ENCODE data around the gene ALKBH3. TPM values are rescaled to one million over a fixed set of nuclear protein-coding genes. Genes with fewer than 3 reads are reported as not detected.

Gene ALKBH3
- total RNA-seq, 1 experiment from 2014 or later = 18.8 TPM

GRCh38 chr11:43903969-43904368 lies 23.3 kb downstream of the ALKBH3 start:
- Histone ChIP-seq H4K8ac (replicated peaks; ENCODE audit: insufficient read length, low read depth, low read length) (no peak overlapping the region), H3T11ph (ENCODE audit: low read length) (no peak overlapping the region), H2AFZ (ENCODE audit: low read length) (no peak overlapping the region), H2BK12ac (ENCODE audit: insufficient read length, low read depth, low read length) (no peak overlapping the region), H4K20me1 (ENCODE audit: control insufficient read depth, insufficient read depth, insufficient read length) (no peaks in the 10 kb centered on the region), H2BK15ac (ENCODE audit: low read depth, low read length) (no peak overlapping the region), H3K4ac (ENCODE audit: low read depth, low read length) (no peak overlapping the region), H4K5ac (ENCODE audit: insufficient read length, low read depth, low read length) (no peak overlapping the region), H3K23ac (ENCODE audit: insufficient read length, low read depth, low read length) (no peak overlapping the region), H3K4me1 (ENCODE audit: insufficient read depth, low read length) (no peaks in the 10 kb centered on the region), H3K79me1 (ENCODE audit: insufficient read depth, low read depth, low read length, poor library complexity, severe bottlenecking) (no peaks in the 10 kb centered on the region), H4K91ac (ENCODE audit: insufficient read length, low read depth, low read length) (no peak overlapping the region), H3K79me2 (ENCODE audit: insufficient read depth, low read length) (no peaks in the 10 kb centered on the region), H3K9ac (ENCODE audit: extremely low read depth, insufficient read length, low read length) (no peak overlapping the region), H2BK20ac (ENCODE audit: low read depth, low read length, poor library complexity, severe bottlenecking) (no peak overlapping the region), H3K4me2 (ENCODE audit: insufficient read depth, insufficient read length, low read length) (no peak overlapping the region), H3K27me3 (ENCODE audit: insufficient read depth, low read length) (no peaks in the 10 kb centered on the region), H2BK120ac (ENCODE audit: low read depth, low read length, poor library complexity, severe bottlenecking) (no peak overlapping the region), H3K18ac (ENCODE audit: insufficient read length, low read depth, low read length) (no peak overlapping the region), H3K27ac (ENCODE audit: insufficient read length, low read depth, low read length) (no peak overlapping the region), H2AK5ac (ENCODE audit: insufficient read length, low read length) (no peak overlapping the region), H3K23me2 (ENCODE audit: insufficient read length, low read depth, low read length, poor library complexity, severe bottlenecking) (no peaks in the 10 kb centered on the region), H3K9me3 (ENCODE audit: control insufficient read depth, low read depth, low read length) (no peaks in the 10 kb centered on the region), H3K56ac (ENCODE audit: insufficient read length, low read depth, low read length) (no peak overlapping the region), H2BK5ac (ENCODE audit: insufficient read length, low read length) (no peak overlapping the region), H3K14ac (ENCODE audit: insufficient read depth, low read length) (no peak overlapping the region)
- TF ChIP-seq, protein P1, sequence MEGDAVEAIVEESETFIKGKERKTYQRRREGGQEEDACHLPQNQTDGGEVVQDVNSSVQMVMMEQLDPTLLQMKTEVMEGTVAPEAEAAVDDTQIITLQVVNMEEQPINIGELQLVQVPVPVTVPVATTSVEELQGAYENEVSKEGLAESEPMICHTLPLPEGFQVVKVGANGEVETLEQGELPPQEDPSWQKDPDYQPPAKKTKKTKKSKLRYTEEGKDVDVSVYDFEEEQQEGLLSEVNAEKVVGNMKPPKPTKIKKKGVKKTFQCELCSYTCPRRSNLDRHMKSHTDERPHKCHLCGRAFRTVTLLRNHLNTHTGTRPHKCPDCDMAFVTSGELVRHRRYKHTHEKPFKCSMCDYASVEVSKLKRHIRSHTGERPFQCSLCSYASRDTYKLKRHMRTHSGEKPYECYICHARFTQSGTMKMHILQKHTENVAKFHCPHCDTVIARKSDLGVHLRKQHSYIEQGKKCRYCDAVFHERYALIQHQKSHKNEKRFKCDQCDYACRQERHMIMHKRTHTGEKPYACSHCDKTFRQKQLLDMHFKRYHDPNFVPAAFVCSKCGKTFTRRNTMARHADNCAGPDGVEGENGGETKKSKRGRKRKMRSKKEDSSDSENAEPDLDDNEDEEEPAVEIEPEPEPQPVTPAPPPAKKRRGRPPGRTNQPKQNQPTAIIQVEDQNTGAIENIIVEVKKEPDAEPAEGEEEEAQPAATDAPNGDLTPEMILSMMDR (conservative IDR thresholded peaks at IDR 0.05) = no peak
- Mint-ChIP-seq H3K27ac (no peak overlapping the region), H3K27me3 (ENCODE audit: low read depth) (no peaks in the 10 kb centered on the region), H3K9me3 (no peaks in the 10 kb centered on the region; a peak in 1 of 5 replicates), H3K4me3 (no peak overlapping the region), H3K4me1 (no peaks in the 10 kb centered on the region), H3K36me3 (ENCODE audit: insufficient read depth in 1 of 3, low read depth in 3 of 3) (peaks cover 0 to 9% (median 7%) of the 10 kb centered on the region in 3 experiments; a peak in 6 of 7 replicates)
- no peak for DNase-seq
- WGBS (ENCODE audit: extremely low coverage, insufficient read length, low lambda C conversion rate) = no CpG with 5 or more reads among the region's 4 CpGs

All from H9 (cell line).